Nasal cavity respiratory epithelium epithelial cell of viscerocranial mucosa (primary cell): Measurements from ENCODE around the gene NPBWR2. TPM values are rescaled to one million over a fixed set of nuclear protein-coding genes. Genes with fewer than 3 reads are reported as not detected.

Source experiments
- total RNA-seq: library from RNA; depleted of rRNA; stranded (reverse); fragments of >200 nt; gene quantifications from 2 replicates; pipeline ENCODE4 v1.2.3, GENCODE V29; 2014

The NPBWR2 gene, protein sequence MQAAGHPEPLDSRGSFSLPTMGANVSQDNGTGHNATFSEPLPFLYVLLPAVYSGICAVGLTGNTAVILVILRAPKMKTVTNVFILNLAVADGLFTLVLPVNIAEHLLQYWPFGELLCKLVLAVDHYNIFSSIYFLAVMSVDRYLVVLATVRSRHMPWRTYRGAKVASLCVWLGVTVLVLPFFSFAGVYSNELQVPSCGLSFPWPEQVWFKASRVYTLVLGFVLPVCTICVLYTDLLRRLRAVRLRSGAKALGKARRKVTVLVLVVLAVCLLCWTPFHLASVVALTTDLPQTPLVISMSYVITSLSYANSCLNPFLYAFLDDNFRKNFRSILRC
- total RNA-seq = not detected in 2 replicates

DNA sequence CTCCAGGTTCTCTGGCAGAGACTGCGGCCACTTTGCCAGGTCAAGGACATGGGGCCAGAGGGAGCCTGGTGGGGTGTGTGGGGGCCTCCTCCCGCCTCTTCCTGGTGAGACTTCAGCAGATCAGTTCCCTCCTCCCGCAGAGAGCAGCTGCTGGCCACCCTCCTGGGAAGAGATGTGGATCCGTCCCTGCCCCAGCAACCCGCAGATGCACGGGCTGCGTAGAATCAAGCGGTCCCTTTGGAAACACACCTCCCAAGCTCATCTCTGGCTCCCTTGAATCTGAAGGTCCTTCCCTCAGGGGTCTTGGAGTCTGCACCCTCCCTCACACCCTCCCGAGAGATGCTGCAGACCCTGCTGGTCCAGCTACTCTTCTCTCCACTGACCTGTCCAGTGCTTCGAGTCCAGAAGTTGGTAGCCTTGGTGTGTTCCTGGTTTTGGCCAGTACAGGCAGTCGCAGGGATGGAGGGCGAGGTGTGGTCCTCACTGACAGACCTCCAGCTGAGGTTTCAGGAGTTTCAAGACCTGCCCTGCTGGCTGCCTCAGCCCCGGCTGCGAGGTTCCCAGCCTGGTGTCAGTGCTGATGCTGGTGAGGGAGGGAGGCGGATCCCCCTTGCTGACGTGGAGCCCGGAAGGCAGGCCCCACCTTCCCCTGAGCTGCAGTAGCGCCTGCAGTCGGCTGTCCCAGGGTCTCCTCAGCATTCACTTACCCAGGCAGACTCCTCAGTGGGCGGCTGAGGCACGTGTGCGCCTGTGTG is at the start of gene NPBWR2:
TSS of gene NPBWR2 (minus strand) at position 585 of the 755 bp plus-strand sequence. CDS start 734 bp downstream, outside the sequence.

DNA sequence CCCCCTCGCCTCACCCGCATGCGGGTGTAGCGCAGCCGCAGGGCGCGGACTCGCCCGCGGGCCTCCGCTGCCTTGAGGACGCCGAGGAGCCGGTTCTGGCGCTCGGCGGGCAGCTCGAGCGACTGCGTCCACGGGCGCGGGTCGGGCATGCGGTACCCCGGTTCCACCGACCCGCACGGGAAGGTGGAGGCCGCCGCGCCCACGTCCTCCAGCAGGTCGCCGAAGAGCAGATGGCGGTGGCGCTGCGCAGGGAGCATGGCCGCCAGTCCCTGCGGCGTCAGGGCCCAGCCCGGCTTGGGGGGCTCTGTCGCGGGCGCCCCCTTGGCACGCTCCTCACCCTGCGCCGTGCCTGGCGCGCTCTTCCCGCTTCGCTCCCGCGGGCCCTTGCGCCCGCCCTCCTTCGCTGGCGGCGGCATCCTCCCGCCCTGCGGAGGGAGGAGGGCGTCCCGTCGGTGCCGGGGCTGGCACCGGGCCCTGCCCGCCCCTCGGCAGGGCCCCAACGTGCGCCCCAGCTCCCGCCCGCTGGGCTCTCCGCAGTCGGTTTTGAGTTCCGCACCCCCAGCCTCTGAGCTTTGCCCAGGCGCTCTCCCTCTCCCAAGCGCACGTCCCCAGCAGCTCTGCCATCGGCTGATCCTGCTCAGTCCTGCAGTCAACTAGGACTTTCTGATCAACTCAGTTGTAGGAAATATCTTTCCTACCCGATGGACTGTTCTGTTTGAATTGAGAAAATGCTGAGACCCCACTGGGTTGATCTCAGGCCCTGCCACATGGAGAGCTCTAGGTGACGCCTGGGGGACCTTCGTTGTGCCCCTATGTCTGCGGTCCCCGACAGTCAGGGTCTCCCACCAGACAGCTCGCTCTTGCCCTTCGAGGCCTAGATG is 23.3 kb downstream of the NPBWR2 start, which contains the start of gene LKAAEAR1:
TSS of gene LKAAEAR1 (minus strand) at position 595 of the 881 bp plus-strand sequence. CDS start at position 416, 179 bp downstream.

DNA sequence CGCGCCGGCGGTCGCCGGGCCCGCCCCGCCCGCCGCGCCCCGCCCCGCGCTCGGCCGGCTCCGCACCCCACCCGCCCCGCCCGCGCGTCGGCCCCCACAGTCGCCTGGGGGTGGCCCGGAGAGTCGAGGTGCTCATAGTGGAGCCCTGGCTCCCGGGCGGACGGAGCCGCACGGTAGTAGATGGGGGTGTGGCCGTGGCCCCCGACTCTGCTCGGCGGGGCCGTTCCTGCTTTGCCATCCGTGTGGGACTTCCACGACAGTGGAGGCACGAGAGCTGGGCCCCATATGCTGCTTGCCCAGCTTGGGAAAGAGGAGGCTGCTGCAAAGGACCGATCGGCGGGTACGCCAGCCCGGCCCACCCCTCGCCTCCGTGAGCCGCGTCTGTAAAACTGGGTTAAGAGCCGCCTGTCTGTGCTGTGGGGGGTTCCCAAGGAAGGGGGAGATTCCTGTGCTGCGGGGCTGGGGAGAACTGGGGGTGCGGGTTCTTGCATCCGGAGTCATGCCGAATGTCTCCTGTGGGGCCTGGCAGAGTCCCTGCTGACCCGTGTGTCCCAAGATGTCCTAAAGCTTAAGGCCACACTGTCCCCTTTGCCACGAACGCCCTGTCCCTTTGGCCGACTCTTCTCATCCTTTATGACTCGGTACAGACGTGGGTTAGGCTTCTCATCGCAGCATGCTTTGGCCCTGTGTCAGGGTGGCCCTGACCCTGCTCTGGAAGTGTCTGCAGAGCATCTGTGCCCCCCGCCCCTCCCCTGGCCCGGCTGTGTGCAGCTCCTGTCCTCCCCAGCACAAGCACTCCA is 27.2 kb downstream of the NPBWR2 start, which contains the start of gene OPRL1:
TSS of gene OPRL1 (plus strand) at position 70 of the 800 bp plus-strand sequence. CDS start 12,639 bp downstream, outside the sequence.

DNA sequence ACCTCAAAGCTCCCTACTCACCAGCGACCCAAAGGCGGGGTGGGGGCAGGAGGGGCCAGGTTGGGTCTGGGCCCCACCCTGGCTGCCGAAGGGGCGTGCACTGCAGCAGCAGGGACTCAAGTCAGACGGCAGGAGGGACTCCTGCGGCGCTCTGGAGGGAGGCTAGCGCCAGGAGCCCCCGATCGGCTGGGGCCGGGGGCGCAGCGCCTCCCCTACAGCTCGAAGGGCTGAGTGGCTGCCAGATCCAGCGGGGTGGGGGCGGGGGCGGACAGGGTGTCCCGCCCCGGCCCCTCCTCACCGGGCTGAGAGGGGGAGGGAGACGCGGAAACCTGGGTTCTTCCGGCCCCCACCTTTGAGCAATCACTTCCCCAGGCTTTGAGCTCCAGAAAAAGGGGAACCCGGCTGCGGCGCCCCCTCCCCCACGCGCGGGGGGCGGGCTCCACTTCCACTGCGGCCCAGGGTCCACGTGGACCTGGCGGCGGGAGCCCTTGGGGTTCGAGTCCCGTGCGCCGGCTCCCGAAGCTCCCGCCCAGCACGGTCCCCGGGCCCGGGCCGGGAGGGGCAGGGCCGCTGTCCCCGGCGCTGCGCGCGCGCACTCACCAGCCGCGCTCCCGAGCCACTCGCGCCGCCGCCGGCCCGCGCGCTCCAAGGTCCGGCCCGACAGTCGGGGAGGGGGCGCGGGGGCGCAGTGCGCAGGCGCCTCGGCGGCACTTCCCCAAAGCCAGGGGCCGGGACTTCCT is 27.9 kb downstream of the NPBWR2 start, which contains the start of gene RGS19:
TSS of gene RGS19 (minus strand) at position 246 of the 740 bp plus-strand sequence. CDS start 2,632 bp downstream, outside the sequence.

DNA sequence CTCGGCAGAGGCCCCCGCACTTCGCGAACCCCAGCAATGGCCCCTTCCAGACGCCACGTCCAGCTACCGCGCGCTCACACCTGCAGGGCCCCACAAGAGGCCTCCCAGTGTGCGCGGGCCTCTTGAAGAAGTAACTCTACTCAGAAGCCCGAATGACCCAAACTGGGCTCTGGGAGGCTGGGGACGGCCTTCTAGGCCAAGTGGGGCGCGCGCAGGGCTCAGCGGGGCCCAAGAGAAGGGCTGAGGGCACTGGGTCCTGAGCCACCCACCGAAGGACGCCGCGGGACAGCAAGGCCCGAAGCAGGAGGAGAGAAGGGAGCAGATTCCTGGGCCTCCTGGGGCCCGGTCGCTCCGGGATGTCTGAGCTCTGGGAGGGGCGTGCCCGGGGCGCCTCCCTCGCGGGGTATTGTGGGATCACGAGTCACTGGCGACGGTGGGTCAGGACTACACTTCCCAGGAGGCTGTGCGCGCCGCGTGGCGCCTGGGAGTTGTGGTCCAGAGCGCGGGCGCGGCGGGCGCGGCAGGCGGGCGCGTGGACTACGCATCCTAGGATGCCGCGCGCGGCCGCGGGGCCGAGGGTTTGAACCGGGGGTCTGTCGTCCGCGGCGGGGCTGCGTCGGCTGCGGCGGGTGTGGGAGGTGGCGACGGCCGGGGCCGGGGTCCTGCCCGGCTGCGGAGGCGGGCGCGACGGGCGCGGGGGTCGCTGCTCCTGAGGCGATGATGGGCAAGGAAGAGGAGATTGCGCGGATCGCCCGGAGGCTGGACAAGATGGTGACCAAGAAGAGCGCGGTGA is 44.6 kb downstream of the NPBWR2 start, which contains the start of gene TCEA2:
TSS of gene TCEA2 (plus strand) at position 603 of the 793 bp plus-strand sequence. CDS start at position 718, 115 bp downstream.

Other genes with a start within 250 kb of the NPBWR2 start
- gene ABHD16B, start 246.1 kb downstream of the NPBWR2 start, total RNA-seq = not detected in 2 replicates
- gene TPD52L2, start 242.3 kb downstream of the NPBWR2 start, total RNA-seq = 129 and 145 TPM in 2 replicates
- gene DNAJC5, start 212.4 kb downstream of the NPBWR2 start, total RNA-seq = 93.3 and 143 TPM in 2 replicates
- 18.5 and 29.2 TPM in 2 replicates for gene UCKL1, start 151.1 kb downstream of the NPBWR2 start, total RNA-seq
- gene ZNF512B, start 137.6 kb downstream of the NPBWR2 start, total RNA-seq = 6.2 and 18.0 TPM in 2 replicates
- 2.7 and 4.8 TPM in 2 replicates for gene SAMD10, start 127.9 kb downstream of the NPBWR2 start, total RNA-seq
- gene PRPF6, start 126.4 kb downstream of the NPBWR2 start, total RNA-seq = 25.6 and 69.8 TPM in 2 replicates
- 0.34 and 0.78 TPM in 2 replicates for gene C20orf204, start 71.4 kb downstream of the NPBWR2 start, total RNA-seq
- gene SOX18, start 57.9 kb downstream of the NPBWR2 start, total RNA-seq = not detected in 2 replicates
- gene TCEA2, start 44.4 kb downstream of the NPBWR2 start, total RNA-seq = 4.1 and 12.2 TPM in 2 replicates
- gene RGS19, start 28.0 kb downstream of the NPBWR2 start, total RNA-seq = 5.8 and 14.2 TPM in 2 replicates
- gene OPRL1, start 27.5 kb downstream of the NPBWR2 start, total RNA-seq = 0.34 and 0.71 TPM in 2 replicates
- not detected in 2 replicates for gene LKAAEAR1, start 23.2 kb downstream of the NPBWR2 start, total RNA-seq
- gene MYT1, start 56.9 kb upstream of the NPBWR2 start, total RNA-seq = not detected in 2 replicates
- 33.5 and 47.6 TPM in 2 replicates for gene PCMTD2, start 148.2 kb upstream of the NPBWR2 start, total RNA-seq